OCI-LY7 (cell line): ENCODE results near the gene SMOC1. TPM values are rescaled to one million over a fixed set of nuclear protein-coding genes. Genes with fewer than 3 reads are reported as not detected.

ENCODE experiments used
- Bru-seq: library from RNA; stranded (reverse); fragments of 400-500 nt; gene quantifications from one replicate; lab custom pipeline; 2021; lab: Mats Ljungman, UMichigan
- BruChase-seq, 2 experiments: library from RNA; stranded (reverse); fragments of 400-500 nt; gene quantifications; one replicate each; lab custom pipeline; 2021; lab: Mats Ljungman, UMichigan
- BruUV-seq: library from RNA; stranded (reverse); fragments of 400-500 nt; replicated peaks from 2 replicates; lab custom pipeline; 2021; lab: Mats Ljungman, UMichigan
- CTCF ChIA-PET: fragments of 300-600 bp; sonication (Branson Sonifier 250); formaldehyde crosslinking; loops from one replicate; lab custom pipeline; 2022; ENCODE audit warnings: antibody characterized with exemption; ENCODE audit not compliant: unreplicated experiment; lab: Charles Lee
- POLR2A ChIA-PET: fragments of 300-600 bp; sonication (Branson Sonifier 250); formaldehyde crosslinking; loops from one replicate; lab custom pipeline; 2022; ENCODE audit warnings: antibody characterized with exemption; lab: Charles Lee
- DNase-seq: peaks from one replicate; pipeline ENCODE4 v3.0.0-alpha.2; 2015; ENCODE audit warnings: low spot score
- H2AFZ ChIP-seq: fragments of 200-600 bp; sonication (generic), shearing (Covaris generic); 2 replicates; pipeline ENCODE4 v1.6.1; 2014; ENCODE audit warnings: mild to moderate bottlenecking, antibody characterized with exemption, low read length, moderate library complexity
- H3K27ac ChIP-seq: fragments of 200-600 bp; sonication (generic); 2 replicates; pipeline ENCODE4 v1.5.1; 2014; ENCODE audit warnings: mixed run types, low read depth, mild to moderate bottlenecking, moderate library complexity, low read length, inconsistent platforms; ENCODE audit not compliant: poor library complexity, severe bottlenecking
- H3K36me3 ChIP-seq: fragments of 200-600 bp; sonication (generic); 2 replicates; pipeline ENCODE4 v1.6.1; 2014; ENCODE audit warnings: mild to moderate bottlenecking, antibody characterized with exemption, low read length, moderate library complexity, mixed read lengths; ENCODE audit not compliant: insufficient read depth
- H3K4me1 ChIP-seq: fragments of 200-600 bp; sonication (generic); 2 replicates; pipeline ENCODE4 v1.5.1; 2014; ENCODE audit warnings: mild to moderate bottlenecking, low read length; ENCODE audit not compliant: insufficient read depth, poor library complexity, severe bottlenecking
- H3K4me2 ChIP-seq: fragments of 200-600 bp; sonication (generic); 2 replicates; pipeline ENCODE4 v1.6.1; 2014; ENCODE audit warnings: mild to moderate bottlenecking, low read length
- H3K4me3 ChIP-seq: fragments of 200-600 bp; sonication (generic); 2 replicates; pipeline ENCODE4 v1.5.1; 2014; ENCODE audit warnings: mild to moderate bottlenecking, low read depth, low read length; ENCODE audit not compliant: poor library complexity, severe bottlenecking
- H3K79me2 ChIP-seq: fragments of 200-600 bp; sonication (generic); 2 replicates; pipeline ENCODE4 v1.6.1; 2016; ENCODE audit warnings: low read depth, mild to moderate bottlenecking, low read length, moderate library complexity, mixed read lengths; ENCODE audit not compliant: insufficient read depth
- H3K9me2 ChIP-seq: fragments of 200-600 bp; sonication (generic); 2 replicates; pipeline ENCODE4 v1.6.1; 2016; ENCODE audit warnings: mild to moderate bottlenecking, low read length, mixed read lengths; ENCODE audit not compliant: insufficient read depth
- H3K9me3 ChIP-seq: fragments of 200-600 bp; sonication (generic); 2 replicates; pipeline ENCODE4 v1.6.1; 2014; ENCODE audit warnings: mild to moderate bottlenecking, mixed run types, low read length, mixed read lengths
- H4K20me1 ChIP-seq: fragments of 200-600 bp; sonication (generic); 2 replicates; pipeline ENCODE4 v1.6.1; 2014; ENCODE audit warnings: mild to moderate bottlenecking, antibody characterized with exemption, low read length, moderate library complexity, mixed read lengths; ENCODE audit not compliant: insufficient read depth
- CTCF ChIP-seq: fragments of 200-600 bp; sonication (generic); conservative IDR thresholded peaks from 2 replicates; pipeline ENCODE4 v1.5.1; 2014; ENCODE audit warnings: mild to moderate bottlenecking, antibody characterized with exemption, low read length, moderate library complexity, mixed read lengths
- EZH2phosphoT487 ChIP-seq: fragments of 200-600 bp; sonication (generic); IDR thresholded peaks from 2 replicates; pipeline ENCODE4 v1.6.1; 2018; ENCODE audit warnings: low read depth, borderline replicate concordance, mild to moderate bottlenecking, mixed run types, antibody characterized with exemption, low read length, moderate library complexity, mixed read lengths
- intact Hi-C: fragments of 100-400 bp; cut with micrococcal nuclease; formaldehyde crosslinking; loops from one replicate; pipeline ENCODE4 v1.10.0; 2022; ENCODE audit not compliant: unreplicated experiment
- long read RNA-seq: library from polyadenylated mRNA; stranded (forward); transcript quantifications from one replicate; pipeline ENCODE4 v2.0.0, GENCODE V29; 2022
- total RNA-seq, 2 experiments: library from RNA; depleted of rRNA in 1 of 2; stranded (reverse); fragments of >200 nt in 1 of 2; shearing (Covaris generic) in 1 of 2; gene quantifications; 2 replicates each; pipeline ENCODE4 v1.2.3, GENCODE V29; 2014 to 2022

Gene SMOC1
- total RNA-seq (2014; rRNA removed; shearing (Covaris generic)) (not detected in 2 replicates), total RNA-seq (2022) (not detected in 2 replicates), Bru-seq, nascent RNA (percentile 2 among the genes with signal in this experiment), BruChase-seq, experiment 1, labeled RNA remaining after a 6-hour chase (percentile 1 among the genes with signal in this experiment), BruChase-seq, experiment 2, labeled RNA remaining after a 2-hour chase (percentile 6 among the genes with signal in this experiment)
- long read RNA-seq: 0 reads

GRCh38 chr14:69879175-69880043 lies at the start of gene SMOC1:
Gene SMOC1, plus strand, starts transcription at chr14:69879416. Its CDS starts 263 bp downstream, at chr14:69879679.
- Histone ChIP-seq H3K4me1 (no peaks in the 10 kb centered on the region), H3K9me2 (no peaks in the 10 kb centered on the region), H4K20me1 (no peaks in the 10 kb centered on the region), H3K4me2 (no peak within 1 kb of the TSS), H3K9me3 (no peaks in the 10 kb centered on the region), H2AFZ (no peak within 1 kb of the TSS), H3K36me3 (no peaks in the 10 kb centered on the region), H3K4me3 (no peak within 1 kb of the TSS), H3K27ac (no peak within 1 kb of the TSS), H3K79me2 (no peaks in the 10 kb centered on the region)
- BruUV-seq: no TSS peak
- intact Hi-C loops: no loop called here
- POLR2A ChIA-PET: interaction anchor here (0.7 kb wide), 1 partner anchor 84 kb away, joined by 3 read pairs; no protein-coding TSS in a partner anchor
- no peak for TF ChIP-seq CTCF
- no peak for TF ChIP-seq EZH2phosphoT487
- DNase-seq: no peak
- CTCF ChIA-PET: no interaction called here

GRCh38 chr14:69838881-69839416 lies 40.3 kb upstream of the SMOC1 start:
- H3K27ac ChIP-seq: no peak overlapping the region
- no peak overlapping the region for H3K4me3 ChIP-seq
- no TSS peak for BruUV-seq
- intact Hi-C loops: no loop called here
- no peak overlapping the region for H2AFZ ChIP-seq
- no peak for DNase-seq
- ChIA-PET CTCF (no interaction called here), POLR2A (no interaction called here)
- no peaks in the 10 kb centered on the region for H3K9me3 ChIP-seq
- H3K4me2 ChIP-seq: no peak overlapping the region
- no peaks in the 10 kb centered on the region for H3K79me2 ChIP-seq
- no peaks in the 10 kb centered on the region for H3K36me3 ChIP-seq
- no peaks in the 10 kb centered on the region for H3K4me1 ChIP-seq
- no peaks in the 10 kb centered on the region for H3K9me2 ChIP-seq
- H4K20me1 ChIP-seq: no peaks in the 10 kb centered on the region
- TF ChIP-seq CTCF (peak; percentile 33; the same call in 1 of the 2 replicates), EZH2phosphoT487 (no peak)
